SK-N-SH treated with all-trans-retinoic acid at 6 μM for 48 hours (cell line): ENCODE data around the gene ANGPT4.

Experiments
- ARNTL ChIP-seq: fragments of 450-650 bp; formaldehyde crosslinking; IDR thresholded peaks from 2 replicates; pipeline ENCODE4 v1.5.0; 2020; ENCODE audit warnings: low read depth, mild to moderate bottlenecking, moderate library complexity, borderline replicate concordance
- CREB5 ChIP-seq: fragments of 250-450 bp; sonication (Bioruptor Pico); IDR thresholded peaks from 2 replicates; pipeline ENCODE4 v1.5.1; 2020; ENCODE audit warnings: low read depth, mild to moderate bottlenecking, moderate library complexity
- ISL1 ChIP-seq: fragments of 250-450 bp; sonication (Bioruptor Pico); IDR thresholded peaks from 2 replicates; pipeline ENCODE4 v2.1.2; 2022; ENCODE audit warnings: mild to moderate bottlenecking, moderate library complexity
- PATZ1 ChIP-seq: fragments of 250-450 bp; sonication (Bioruptor Pico); IDR thresholded peaks from 2 replicates; pipeline ENCODE4 v1.8.0; 2020; ENCODE audit warnings: mild to moderate bottlenecking, moderate library complexity, borderline replicate concordance
- RARB ChIP-seq: fragments of 250-450 bp; sonication (Bioruptor Pico); IDR thresholded peaks from 2 replicates; pipeline ENCODE4 v1.8.0; 2021; ENCODE audit warnings: mild to moderate bottlenecking, moderate library complexity
- TOX ChIP-seq: fragments of 250-450 bp; sonication (Bioruptor Pico); IDR thresholded peaks from 2 replicates; pipeline ENCODE4 v1.8.0; 2021; ENCODE audit warnings: mild to moderate bottlenecking, moderate library complexity, borderline replicate concordance
- TSHZ2 ChIP-seq: fragments of 250-450 bp; sonication (Bioruptor Pico); IDR thresholded peaks from 2 replicates; pipeline ENCODE4 v1.5.0; 2020; ENCODE audit warnings: mild to moderate bottlenecking, moderate library complexity
- ZFP30 ChIP-seq: fragments of 450-650 bp; formaldehyde crosslinking; IDR thresholded peaks from 2 replicates; pipeline ENCODE4 v1.5.0; 2022; ENCODE audit warnings: mild to moderate bottlenecking, moderate library complexity
- ZNF70 ChIP-seq: fragments of 450-650 bp; formaldehyde crosslinking; IDR thresholded peaks from 2 replicates; pipeline ENCODE4 v1.5.0; 2020; ENCODE audit warnings: mild to moderate bottlenecking, moderate library complexity

GRCh38 chr20:878511-879307, 37.4 kb downstream of the ANGPT4 start:
- TF ChIP-seq PATZ1 (CRISPR knock-in tag) (no peak), TSHZ2 (no peak), RARB (CRISPR knock-in tag) (no peak), ZFP30 (no peak), ISL1 (CRISPR knock-in tag) (no peak), CREB5 (CRISPR knock-in tag) (no peak), TOX (no peak), ZNF70 (no peak), ARNTL (no peak)
